ENCODE data around the gene OSBPL9. TPM values are rescaled to one million over a fixed set of nuclear protein-coding genes. Genes with fewer than 3 reads are reported as not detected.

Gene OSBPL9
- total RNA-seq, 2 experiments from 2014 or later, result 51.1 to 56.1 TPM

DNA sequence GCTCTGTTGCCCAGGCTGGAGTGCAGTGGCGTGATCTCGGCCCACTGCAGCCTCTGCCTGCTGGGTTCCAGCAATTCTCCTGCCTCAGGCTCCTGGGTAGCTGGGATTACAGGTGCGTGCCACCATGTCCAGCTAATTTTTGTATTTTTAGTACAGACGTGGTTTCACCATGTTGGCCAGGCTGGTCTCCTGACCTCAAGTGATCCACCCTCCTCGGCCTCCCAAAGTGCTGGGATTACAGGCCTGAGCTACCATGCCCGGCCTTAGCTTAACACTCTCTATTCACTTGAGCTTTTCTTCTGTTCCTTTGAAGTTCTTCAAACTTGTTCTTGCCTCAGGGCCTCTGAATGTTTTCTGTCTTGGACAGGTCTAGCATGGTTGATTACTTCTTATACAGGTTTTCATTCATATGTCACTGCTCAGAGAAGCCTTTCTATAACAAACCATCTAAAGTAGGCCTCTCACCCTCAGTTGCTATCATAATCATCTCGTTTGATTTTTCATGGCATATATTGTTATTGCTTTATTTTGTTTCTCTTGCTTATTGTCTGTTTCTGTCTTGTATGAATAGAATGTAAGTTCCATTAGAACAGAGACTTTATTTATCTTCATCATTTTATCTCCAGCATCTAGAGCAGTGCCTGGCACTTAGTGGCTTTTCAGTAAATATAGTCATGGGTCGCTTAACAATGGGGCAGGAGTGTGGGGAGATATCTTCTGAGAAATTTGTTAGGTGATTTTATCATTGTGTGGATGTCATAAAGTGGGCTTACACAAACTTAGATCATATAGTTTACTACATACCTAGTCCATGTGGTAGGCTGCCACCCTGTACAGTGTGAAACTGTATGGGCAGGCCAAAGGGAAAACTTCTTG is 12.1 kb downstream of the OSBPL9 start:
- ATAC-seq, result no peak
- Mint-ChIP-seq H3K27me3 (no peaks in the 10 kb centered on the region), H3K4me1 (ENCODE audit: low read depth) (peaks cover 14% of the 10 kb centered on the region), H3K36me3 (ENCODE audit: low read depth) (no peaks in the 10 kb centered on the region), H3K9me3 (no peaks in the 10 kb centered on the region), H3K4me3 (no peak overlapping the region), H3K27ac (no peak overlapping the region)
- POLR2A ChIA-PET, result no interaction called here
- no peak for DNase-seq
- intact Hi-C loops (cut with micrococcal nuclease), result no loop called here
- CTCF ChIA-PET, result interaction anchor here (1.2 to 1.8 kb wide), 2 partner anchors 140 to 332 kb away, joined by 4 to 6 read pairs; no protein-coding TSS in a partner anchor
- TF ChIP-seq, protein P1, sequence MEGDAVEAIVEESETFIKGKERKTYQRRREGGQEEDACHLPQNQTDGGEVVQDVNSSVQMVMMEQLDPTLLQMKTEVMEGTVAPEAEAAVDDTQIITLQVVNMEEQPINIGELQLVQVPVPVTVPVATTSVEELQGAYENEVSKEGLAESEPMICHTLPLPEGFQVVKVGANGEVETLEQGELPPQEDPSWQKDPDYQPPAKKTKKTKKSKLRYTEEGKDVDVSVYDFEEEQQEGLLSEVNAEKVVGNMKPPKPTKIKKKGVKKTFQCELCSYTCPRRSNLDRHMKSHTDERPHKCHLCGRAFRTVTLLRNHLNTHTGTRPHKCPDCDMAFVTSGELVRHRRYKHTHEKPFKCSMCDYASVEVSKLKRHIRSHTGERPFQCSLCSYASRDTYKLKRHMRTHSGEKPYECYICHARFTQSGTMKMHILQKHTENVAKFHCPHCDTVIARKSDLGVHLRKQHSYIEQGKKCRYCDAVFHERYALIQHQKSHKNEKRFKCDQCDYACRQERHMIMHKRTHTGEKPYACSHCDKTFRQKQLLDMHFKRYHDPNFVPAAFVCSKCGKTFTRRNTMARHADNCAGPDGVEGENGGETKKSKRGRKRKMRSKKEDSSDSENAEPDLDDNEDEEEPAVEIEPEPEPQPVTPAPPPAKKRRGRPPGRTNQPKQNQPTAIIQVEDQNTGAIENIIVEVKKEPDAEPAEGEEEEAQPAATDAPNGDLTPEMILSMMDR (IDR thresholded peaks at IDR 0.05), result no peak

DNA sequence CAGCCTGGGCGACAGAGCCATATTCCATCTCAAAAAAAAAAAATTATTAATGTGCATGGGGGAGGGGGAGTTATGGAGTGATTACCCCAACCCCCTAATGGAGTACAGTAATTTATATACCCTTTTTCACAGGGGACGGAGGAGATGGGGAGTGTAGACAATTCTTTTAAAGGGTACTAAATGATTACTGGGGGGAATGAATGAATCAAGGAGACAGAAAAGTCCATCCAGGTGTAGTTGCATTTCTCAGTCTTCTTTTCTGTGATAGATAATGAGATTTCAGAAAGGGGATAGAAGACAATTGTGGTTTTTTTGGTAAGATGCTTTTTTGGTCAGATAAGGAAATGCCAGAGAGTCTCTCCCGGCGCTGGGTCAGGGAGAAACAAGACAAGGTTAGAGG is 13.0 kb downstream of the OSBPL9 start:
- Mint-ChIP-seq H3K4me1 (ENCODE audit: low read depth) (peaks cover 16% of the 10 kb centered on the region), H3K36me3 (ENCODE audit: low read depth) (no peaks in the 10 kb centered on the region), H3K27me3 (no peaks in the 10 kb centered on the region), H3K9me3 (no peaks in the 10 kb centered on the region), H3K27ac (no peak overlapping the region), H3K4me3 (no peak overlapping the region)
- ChIA-PET POLR2A (interaction anchor here (0.8 kb wide), 1 partner anchor 90 kb away, joined by 4 read pairs; no protein-coding TSS in a partner anchor), CTCF (no interaction called here)
- TF ChIP-seq, protein P1 (IDR thresholded peaks at IDR 0.05), result no peak
- no peak for ATAC-seq
- intact Hi-C loops (cut with micrococcal nuclease), result no loop called here
- DNase-seq, result no peak

DNA sequence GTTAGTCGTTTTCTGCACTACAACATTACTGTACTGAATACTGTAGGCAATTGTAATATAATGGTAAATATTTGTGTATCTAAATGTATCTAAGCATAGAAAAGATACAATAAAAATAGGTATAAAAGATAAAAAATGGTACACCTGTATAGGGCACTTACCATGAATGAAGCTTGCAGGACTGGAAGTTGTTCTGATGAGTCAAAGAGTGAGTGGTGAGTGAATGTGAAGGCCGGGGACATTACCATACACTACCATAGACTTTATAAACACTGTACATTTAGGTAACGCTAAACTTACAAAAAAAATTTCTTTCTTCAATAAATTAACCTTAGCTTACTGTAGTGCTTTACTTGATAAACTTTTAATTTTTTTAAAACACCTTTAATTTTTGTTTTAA is 13.5 kb downstream of the OSBPL9 start:
- TF ChIP-seq, protein P1 (IDR thresholded peaks at IDR 0.05), result no peak
- H3K4me1 Mint-ChIP-seq (ENCODE audit: low read depth), result peaks cover 17% of the 10 kb centered on the region
- ATAC-seq (no peak), DNase-seq (no peak)
- no peaks in the 10 kb centered on the region for H3K27me3 Mint-ChIP-seq
- no peak overlapping the region for H3K4me3 Mint-ChIP-seq
- H3K27ac Mint-ChIP-seq, result no peak overlapping the region
- H3K36me3 Mint-ChIP-seq (ENCODE audit: low read depth), result no peaks in the 10 kb centered on the region
- intact Hi-C loops (cut with micrococcal nuclease), result no loop called here
- H3K9me3 Mint-ChIP-seq, result no peaks in the 10 kb centered on the region
- POLR2A ChIA-PET, result interaction anchor here (0.8 kb wide), 1 partner anchor 90 kb away, joined by 4 read pairs; no protein-coding TSS in a partner anchor
- CTCF ChIA-PET, result no interaction called here

DNA sequence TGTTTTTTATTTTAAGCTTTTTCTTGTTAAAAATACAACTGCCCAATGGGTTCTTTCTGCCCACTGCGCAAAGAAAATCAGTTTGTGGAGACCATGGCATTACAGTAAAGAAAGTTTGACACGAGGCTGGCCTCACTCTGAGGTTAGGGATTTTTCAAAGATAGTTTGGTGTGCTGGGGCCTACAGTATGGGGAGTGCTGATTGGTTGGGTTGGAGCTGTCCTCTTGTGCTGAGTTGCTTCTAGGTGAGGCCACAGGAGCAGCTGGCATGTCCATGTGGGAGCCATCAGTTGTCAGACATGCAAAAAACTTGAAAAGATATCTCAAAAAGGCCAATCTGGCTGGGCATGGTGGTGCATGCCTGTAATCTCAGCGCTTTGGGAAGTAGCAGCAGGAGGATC is 14.0 kb downstream of the OSBPL9 start:
- intact Hi-C loops (cut with micrococcal nuclease), result no loop called here
- H3K4me1 Mint-ChIP-seq (ENCODE audit: low read depth), result peaks cover 16% of the 10 kb centered on the region
- no peak overlapping the region for H3K27ac Mint-ChIP-seq
- no peaks in the 10 kb centered on the region for H3K9me3 Mint-ChIP-seq
- TF ChIP-seq, protein P1 (IDR thresholded peaks at IDR 0.05), result no peak
- ATAC-seq, result no peak
- H3K4me3 Mint-ChIP-seq, result no peak overlapping the region
- no peak for DNase-seq
- H3K36me3 Mint-ChIP-seq (ENCODE audit: low read depth), result no peaks in the 10 kb centered on the region
- CTCF ChIA-PET, result no interaction called here
- POLR2A ChIA-PET, result interaction anchor here (0.8 kb wide), 1 partner anchor 89 kb away, joined by 4 read pairs; no protein-coding TSS in a partner anchor
- H3K27me3 Mint-ChIP-seq, result no peaks in the 10 kb centered on the region

DNA sequence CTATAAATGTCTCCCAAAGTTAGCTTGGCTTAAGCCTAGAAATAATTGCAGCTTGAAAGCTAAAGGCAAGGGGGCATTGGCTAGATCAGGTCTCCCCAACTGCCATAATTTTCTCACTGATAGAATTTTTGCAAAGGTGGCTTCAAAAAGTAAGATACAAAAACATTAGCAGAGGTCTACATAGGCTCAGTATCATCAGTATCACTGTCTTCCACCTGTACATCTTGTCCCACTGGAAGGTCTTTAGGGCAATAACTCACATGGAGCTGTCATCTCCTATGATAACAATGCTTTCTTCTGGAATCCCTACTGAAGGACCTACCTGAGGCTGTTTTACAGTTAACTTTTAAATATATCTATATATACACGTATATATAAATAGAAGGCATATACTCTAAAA is 14.9 kb downstream of the OSBPL9 start:
- Mint-ChIP-seq H3K27ac (no peak overlapping the region), H3K27me3 (no peaks in the 10 kb centered on the region), H3K4me1 (ENCODE audit: low read depth) (peaks cover 14% of the 10 kb centered on the region), H3K4me3 (no peak overlapping the region), H3K36me3 (ENCODE audit: low read depth) (no peaks in the 10 kb centered on the region), H3K9me3 (no peaks in the 10 kb centered on the region)
- TF ChIP-seq, protein P1 (IDR thresholded peaks at IDR 0.05), result no peak
- intact Hi-C loops (cut with micrococcal nuclease), result no loop called here
- ChIA-PET POLR2A (no interaction called here), CTCF (no interaction called here)
- no peak for DNase-seq
- no peak for ATAC-seq

Measured in activated CD8-positive, alpha-beta T cell treated with anti-CD3 and anti-CD28 coated beads for 36 hours (primary cell).